Measurements from ENCODE around the gene GPR55.

Gene GPR55

DNA sequence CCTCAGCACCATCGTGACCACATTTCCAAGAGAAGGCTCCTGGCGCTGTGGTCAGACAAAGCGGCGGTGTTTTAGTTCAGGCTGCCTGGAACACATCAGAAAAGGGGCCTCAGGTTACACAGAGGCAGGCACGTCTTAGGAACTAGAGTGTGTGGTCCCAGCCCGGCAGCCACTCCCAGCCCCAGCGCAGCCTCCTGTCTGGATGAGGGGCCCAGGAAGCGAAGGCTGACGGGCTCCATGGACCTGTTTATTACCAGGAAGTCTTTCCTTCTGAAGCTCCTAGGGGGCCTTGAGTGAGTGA, 10.0 kb upstream of the GPR55 start:
- Histone ChIP-seq H3K4me3 (ENCODE audit: low read depth, low read length) (no peak overlapping the region), H3K79me2 (no peaks in the 10 kb centered on the region), H3K36me3 (ENCODE audit: control insufficient read depth, insufficient read depth, low read length) (no peaks in the 10 kb centered on the region), H3K27ac (no peak overlapping the region), H2AFZ (no peak overlapping the region), H3K27me3 (ENCODE audit: control insufficient read depth, insufficient read depth, low read length) (no peaks in the 10 kb centered on the region), H3K4me1 (no peaks in the 10 kb centered on the region), H3K4me2 (ENCODE audit: low read length) (no peak overlapping the region), H3K9me3 (ENCODE audit: control insufficient read depth, low read length) (no peaks in the 10 kb centered on the region), H3K9ac (no peak overlapping the region)
- TF ChIP-seq, protein P1, sequence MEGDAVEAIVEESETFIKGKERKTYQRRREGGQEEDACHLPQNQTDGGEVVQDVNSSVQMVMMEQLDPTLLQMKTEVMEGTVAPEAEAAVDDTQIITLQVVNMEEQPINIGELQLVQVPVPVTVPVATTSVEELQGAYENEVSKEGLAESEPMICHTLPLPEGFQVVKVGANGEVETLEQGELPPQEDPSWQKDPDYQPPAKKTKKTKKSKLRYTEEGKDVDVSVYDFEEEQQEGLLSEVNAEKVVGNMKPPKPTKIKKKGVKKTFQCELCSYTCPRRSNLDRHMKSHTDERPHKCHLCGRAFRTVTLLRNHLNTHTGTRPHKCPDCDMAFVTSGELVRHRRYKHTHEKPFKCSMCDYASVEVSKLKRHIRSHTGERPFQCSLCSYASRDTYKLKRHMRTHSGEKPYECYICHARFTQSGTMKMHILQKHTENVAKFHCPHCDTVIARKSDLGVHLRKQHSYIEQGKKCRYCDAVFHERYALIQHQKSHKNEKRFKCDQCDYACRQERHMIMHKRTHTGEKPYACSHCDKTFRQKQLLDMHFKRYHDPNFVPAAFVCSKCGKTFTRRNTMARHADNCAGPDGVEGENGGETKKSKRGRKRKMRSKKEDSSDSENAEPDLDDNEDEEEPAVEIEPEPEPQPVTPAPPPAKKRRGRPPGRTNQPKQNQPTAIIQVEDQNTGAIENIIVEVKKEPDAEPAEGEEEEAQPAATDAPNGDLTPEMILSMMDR (IDR thresholded peaks at IDR 0.05): no peak

DNA sequence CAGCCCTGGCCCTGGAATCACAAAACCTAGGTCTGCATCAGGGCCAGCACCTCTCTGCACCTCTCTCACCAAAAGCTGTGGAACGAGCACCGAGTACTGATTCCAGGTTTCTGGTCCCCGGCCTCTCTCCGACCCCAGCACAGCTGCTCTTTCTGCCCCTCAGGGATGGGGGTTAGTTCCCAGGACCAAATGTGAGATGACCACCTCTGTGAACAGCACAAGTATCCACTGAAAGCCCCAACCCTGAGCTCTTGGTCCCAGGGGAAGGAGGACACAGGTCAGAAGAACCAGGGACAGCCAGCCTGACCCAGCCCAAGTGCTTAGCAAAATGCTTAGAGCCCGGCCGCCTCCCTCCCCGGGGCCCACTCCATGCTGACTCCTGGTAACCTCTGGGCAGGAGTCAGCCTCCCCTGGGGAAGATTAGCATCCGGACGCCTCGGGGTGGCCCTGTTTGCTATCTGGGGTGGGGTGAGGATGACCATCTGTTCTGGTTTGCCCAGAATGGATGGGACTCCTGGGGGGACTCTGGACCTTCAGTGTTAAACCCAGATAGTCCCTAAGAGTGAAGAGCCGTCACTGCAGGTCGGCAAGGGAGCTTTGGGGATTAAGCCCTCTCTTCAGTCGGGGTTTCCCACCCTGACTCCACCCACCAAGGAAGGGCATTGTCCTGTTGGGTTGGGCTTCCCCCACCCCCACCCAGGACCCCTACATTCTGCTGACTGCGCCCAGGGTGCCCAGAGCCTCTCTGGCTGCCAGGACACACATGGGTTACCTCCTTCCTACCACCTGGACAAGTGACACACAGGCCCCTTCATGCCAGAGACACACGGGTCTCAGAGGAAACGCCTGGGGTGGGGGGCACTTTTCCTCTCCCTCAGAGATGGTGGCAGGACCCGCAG, 9.4 kb upstream of the GPR55 start:
- no peak overlapping the region for H2AFZ ChIP-seq
- H3K36me3 ChIP-seq (ENCODE audit: control insufficient read depth, insufficient read depth, low read length): no peaks in the 10 kb centered on the region
- no peak overlapping the region for H3K27ac ChIP-seq
- no peaks in the 10 kb centered on the region for H3K9me3 ChIP-seq (ENCODE audit: control insufficient read depth, low read length)
- no peaks in the 10 kb centered on the region for H3K79me2 ChIP-seq
- H3K4me2 ChIP-seq (ENCODE audit: low read length): no peak overlapping the region
- no peak overlapping the region for H3K4me3 ChIP-seq (ENCODE audit: low read depth, low read length)
- H3K9ac ChIP-seq: no peak overlapping the region
- TF ChIP-seq, protein P1 (IDR thresholded peaks at IDR 0.05): no peak
- H3K4me1 ChIP-seq: no peaks in the 10 kb centered on the region
- H3K27me3 ChIP-seq (ENCODE audit: control insufficient read depth, insufficient read depth, low read length): no peaks in the 10 kb centered on the region

DNA sequence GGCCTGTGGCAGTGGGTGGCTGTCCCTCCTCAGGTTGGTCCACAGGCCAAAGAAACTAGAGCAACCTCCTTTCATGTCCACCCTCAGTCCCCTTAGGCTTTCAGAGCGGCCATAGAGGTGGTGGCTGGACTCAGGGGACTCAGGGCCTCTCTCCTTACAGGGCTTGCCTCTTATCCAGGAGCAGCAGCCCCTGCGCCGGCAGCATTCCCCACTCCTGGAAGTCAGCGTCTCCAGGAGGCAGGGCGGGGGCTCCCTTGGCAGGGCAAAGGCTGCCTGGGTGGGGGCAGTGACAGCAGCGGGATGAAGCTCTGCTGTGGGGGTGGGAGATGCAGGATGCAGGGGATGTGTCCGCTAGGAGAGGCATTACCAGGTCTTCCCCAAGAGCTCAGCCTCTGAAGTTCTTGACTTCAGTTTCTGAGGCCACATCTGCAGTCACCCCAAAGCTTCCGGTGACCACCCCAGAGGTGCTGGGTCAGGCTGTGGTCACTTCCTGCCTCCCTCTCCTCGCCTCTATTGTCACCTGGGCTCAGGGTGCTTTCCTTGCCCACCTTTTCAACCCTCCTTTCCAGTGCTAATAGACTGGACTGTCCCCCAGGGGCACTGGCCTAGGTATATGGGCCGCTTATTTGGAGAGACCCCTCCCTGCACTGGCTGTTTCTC, 8.6 kb upstream of the GPR55 start:
- no peak overlapping the region for H2AFZ ChIP-seq
- no peak overlapping the region for H3K9ac ChIP-seq
- H3K4me1 ChIP-seq: no peaks in the 10 kb centered on the region
- no peak overlapping the region for H3K27ac ChIP-seq
- H3K4me2 ChIP-seq (ENCODE audit: low read length): no peak overlapping the region
- H3K36me3 ChIP-seq (ENCODE audit: control insufficient read depth, insufficient read depth, low read length): no peaks in the 10 kb centered on the region
- H3K79me2 ChIP-seq: no peaks in the 10 kb centered on the region
- no peaks in the 10 kb centered on the region for H3K9me3 ChIP-seq (ENCODE audit: control insufficient read depth, low read length)
- H3K27me3 ChIP-seq (ENCODE audit: control insufficient read depth, insufficient read depth, low read length): no peaks in the 10 kb centered on the region
- TF ChIP-seq, protein P1 (IDR thresholded peaks at IDR 0.05): no peak
- H3K4me3 ChIP-seq (ENCODE audit: low read depth, low read length): no peak overlapping the region

DNA sequence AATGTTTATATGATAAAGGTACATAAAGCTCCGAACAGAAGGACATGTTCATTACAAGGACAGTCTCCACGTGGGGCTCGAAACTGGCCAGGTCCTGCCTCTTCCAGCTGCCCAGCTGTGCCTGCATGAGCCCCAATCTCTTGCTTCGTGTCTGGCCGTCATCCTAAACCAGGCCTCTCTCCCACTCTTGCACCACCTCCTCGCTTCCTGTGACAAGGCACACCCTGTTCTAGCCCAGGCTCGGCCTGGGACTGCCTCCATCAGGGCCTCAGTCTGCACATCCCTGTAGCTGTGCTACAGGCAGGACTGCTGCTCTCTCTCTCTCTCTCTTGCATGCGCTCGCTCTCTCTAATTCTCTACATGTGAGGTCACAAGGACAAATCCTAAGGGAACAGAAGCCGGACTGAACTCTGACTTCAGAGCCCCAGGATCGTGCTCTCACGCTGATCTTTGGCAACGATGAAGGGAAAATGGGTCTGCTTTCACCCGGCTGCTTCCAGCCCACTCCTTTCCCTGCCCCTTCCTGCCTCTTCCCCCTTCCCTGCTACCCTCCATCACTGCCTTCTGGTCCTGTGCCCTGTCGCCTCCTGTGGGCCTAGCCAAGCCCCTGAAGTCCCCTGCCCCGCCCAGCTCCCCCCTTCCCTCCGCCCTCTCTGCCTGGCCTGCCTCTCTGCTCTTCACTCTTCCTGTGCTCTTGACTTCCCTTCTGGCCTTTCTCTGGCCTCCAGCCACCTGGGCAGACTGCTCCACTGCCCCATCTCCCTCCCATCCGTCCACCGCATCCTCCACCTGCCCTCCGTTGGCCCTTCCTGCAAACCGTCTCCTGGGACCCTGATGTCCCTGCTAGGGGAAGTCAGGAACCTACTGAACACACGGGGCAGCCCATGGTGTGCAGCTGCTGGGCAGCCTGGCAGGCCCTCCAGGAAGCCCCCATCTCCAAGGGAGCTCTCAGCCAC, 7.8 kb upstream of the GPR55 start:
- no peaks in the 10 kb centered on the region for H3K36me3 ChIP-seq (ENCODE audit: control insufficient read depth, insufficient read depth, low read length)
- no peaks in the 10 kb centered on the region for H3K79me2 ChIP-seq
- no peak overlapping the region for H3K4me2 ChIP-seq (ENCODE audit: low read length)
- H3K4me3 ChIP-seq (ENCODE audit: low read depth, low read length): no peak overlapping the region
- H3K9me3 ChIP-seq (ENCODE audit: control insufficient read depth, low read length): no peaks in the 10 kb centered on the region
- no peaks in the 10 kb centered on the region for H3K4me1 ChIP-seq
- H3K27ac ChIP-seq: no peak overlapping the region
- H2AFZ ChIP-seq: no peak overlapping the region
- TF ChIP-seq, protein P1 (IDR thresholded peaks at IDR 0.05): no peak
- no peaks in the 10 kb centered on the region for H3K27me3 ChIP-seq (ENCODE audit: control insufficient read depth, insufficient read depth, low read length)
- H3K9ac ChIP-seq: no peak overlapping the region

Data from parathyroid adenoma (tissue), 2 donors.